ENCODE measurements around the gene UBL7.

Gene UBL7

GRCh38 chr15:74406517-74406916, 54.4 kb downstream of the UBL7 start:
- no peak for DNase-seq

GRCh38 chr15:74405823-74406222, 55.1 kb downstream of the UBL7 start:
- DNase-seq = no peak

DNA sequence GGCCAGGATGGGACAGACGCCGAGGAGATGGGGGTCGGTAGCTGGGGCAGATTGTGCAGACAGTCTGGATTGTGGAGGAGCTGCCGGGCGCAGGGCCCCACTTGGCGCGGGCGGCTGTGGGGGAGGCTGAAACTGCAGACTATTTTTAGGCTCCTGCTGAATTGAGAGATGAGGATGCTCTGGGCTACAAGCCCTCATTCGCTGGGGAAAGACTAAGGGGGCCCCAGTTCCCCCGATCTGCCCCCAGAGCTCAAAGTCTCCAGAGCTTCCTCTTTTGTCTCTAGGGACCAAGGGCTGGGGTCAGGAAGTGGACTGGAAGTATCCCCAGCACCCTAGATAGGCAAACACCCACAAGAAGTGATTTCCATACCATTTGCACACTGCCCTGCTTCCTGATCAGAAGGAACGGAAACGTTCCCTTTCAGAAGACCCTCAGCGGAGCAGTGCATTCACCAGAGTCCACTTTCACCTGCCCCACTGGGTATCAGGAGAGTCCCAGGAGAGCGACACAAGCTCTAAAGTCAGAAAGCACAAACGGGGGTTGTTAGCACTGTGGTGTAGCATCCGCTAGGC, 56.9 kb downstream of the UBL7 start:
- DNase-seq = no peak

DNA sequence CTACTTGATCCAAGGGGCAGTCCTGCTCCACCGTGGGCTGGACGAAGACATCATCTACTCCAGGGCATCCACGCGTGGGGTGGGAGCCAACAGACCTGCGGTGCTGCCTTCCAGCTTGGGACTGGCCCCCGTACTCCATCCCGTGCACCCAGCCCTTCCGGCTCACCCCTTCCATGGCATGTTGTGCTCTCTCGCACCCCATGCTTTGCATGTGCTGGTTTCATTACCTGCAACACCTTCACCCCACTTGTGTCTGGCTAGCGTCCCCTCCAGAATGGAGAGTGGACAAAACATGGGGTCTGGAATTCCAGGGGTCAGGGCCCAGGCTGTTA, 57.4 kb downstream of the UBL7 start:
- no peak for DNase-seq

GRCh38 chr15:74402873-74403587, 57.9 kb downstream of the UBL7 start:
- DNase-seq = peak; percentile 36

DNA sequence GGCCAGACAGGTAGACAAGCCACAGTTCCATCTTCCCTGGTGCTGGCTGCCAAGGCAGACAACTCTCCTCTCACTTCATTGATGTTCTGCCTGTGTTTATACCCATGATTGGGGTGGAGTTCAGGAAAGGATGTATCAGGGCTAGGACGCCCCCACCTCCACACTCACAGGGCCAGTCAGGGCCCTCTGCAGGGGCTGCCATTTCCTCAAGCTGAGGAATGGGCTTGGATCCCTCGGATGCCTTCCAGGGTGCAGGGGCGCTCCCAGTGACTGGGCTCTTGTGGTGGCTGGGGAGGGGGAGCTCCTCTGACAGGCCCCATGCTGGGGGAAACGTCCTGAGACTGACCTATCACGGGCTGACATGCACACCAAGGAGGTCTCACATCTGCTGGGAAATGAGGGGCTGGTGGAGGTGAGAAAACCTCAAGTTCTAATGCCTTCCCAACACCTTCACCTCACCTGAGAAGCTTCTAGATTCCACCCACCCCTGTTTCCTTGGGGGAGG, 58.6 kb downstream of the UBL7 start:
- no peak for DNase-seq

DNA sequence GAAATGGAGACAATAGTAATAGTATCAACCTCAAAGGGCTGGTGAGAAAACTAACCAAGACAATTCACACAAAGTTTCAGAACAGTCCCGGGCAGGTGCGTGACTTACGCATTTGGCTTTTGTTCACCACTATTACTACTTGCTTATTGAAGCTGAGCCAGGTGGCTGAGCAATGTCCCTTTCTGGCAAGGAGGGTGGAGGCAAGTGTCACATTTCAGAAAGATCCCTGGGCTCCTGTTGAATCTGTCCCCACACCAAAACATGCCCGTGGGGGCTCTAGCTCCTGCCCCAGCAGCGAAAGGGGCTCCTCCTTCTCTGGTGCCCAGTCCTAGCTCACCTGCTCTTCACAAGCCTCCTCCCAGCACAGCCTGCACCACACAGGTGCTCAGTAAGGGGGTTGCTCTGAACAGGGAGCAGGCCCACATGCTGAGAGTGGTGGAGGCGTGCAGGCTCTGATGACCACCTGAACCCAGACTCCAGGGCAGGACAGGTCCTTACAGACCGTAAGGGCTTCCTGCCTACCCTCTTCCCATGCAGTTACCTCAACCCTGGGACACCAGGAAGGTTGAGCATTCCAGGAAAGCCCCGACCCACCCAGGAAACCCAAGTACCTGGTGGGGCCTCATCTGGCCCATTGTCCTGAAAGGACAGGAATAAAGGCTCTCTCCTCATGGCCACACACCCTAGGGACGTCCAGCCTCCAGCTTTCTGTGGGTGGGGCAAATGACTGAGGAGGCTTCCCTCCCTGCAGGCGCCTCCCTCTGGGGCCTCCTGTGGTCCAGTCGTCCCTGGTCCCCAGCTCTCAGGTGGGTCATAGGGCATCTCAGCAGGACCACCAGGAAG, 59.8 kb downstream of the UBL7 start:
- no peak for DNase-seq

- DNase-seq = no peak
Measured at GRCh38 chr15:74400313-74400860, 60.6 kb downstream of the UBL7 start.

- no peak for DNase-seq
Measured at GRCh38 chr15:74399511-74400312, 61.2 kb downstream of the UBL7 start.

- no peak for DNase-seq
Measured at GRCh38 chr15:74399100-74399499, 61.9 kb downstream of the UBL7 start.

GRCh38 chr15:74398183-74398582, 62.8 kb downstream of the UBL7 start:
- DNase-seq = no peak

GRCh38 chr15:74397239-74398068, 63.5 kb downstream of the UBL7 start:
- no peak for DNase-seq

GRCh38 chr15:74396445-74397238, 64.3 kb downstream of the UBL7 start:
- no peak for DNase-seq

DNA sequence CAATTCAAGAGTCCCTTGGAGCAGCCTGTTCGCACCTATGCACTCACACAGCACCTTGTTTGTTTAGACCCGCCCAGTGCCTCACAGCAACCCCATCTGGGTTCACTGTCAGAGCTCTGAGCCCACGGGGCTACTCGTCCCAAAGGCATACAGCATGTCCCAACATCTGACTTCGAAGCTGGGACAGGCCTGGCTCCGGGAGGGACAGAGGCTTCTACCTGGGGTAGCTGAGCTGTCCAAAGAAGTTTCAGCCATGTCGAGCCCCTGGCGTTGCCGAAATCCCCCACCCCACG, 64.9 kb downstream of the UBL7 start:
- no peak for DNase-seq

Measured in activated CD4-positive, alpha-beta T cell treated with anti-CD3 and anti-CD28 coated beads, Interleukin-2, amount 50 U/mL, for 1 hour (primary cell).